Lung (tissue), 12 donors: ENCODE measurements around the gene ADAMTS2. TPM values are rescaled to one million over a fixed set of nuclear protein-coding genes. Genes with fewer than 3 reads are reported as not detected.

ENCODE experiments used
- ATAC-seq: fragments of 200-7000 bp; cut with Tn5 transposase; one replicate; pipeline ENCODE4 v1.9.1; 2020; ENCODE audit warnings: moderate number of reproducible peaks; ENCODE audit not compliant: insufficient read depth, low FRiP score
- DNase-seq, 3 donors: peaks; one replicate each; pipeline ENCODE4 v3.0.0-alpha.2; 2013 to 2017
- H3K27ac ChIP-seq, 2 donors: one replicate each; pipeline ENCODE4 v1.5.1; 2013; ENCODE audit warnings: mild to moderate bottlenecking in 2 of 2, moderate library complexity in 2 of 2, control low read depth in 1 of 2, inconsistent platforms in 1 of 2, low read depth in 1 of 2, low read length in 1 of 2
- H3K27me3 ChIP-seq, 3 donors: one replicate each; pipeline ENCODE4 v1.5.1; 2013; ENCODE audit warnings: low read length in 2 of 3; ENCODE audit not compliant: control insufficient read depth in 3 of 3, insufficient read depth in 3 of 3
- H3K36me3 ChIP-seq, 4 donors: one replicate each; pipeline ENCODE4 v1.5.1; 2013; ENCODE audit warnings: low read length in 4 of 4, mild to moderate bottlenecking in 1 of 4, moderate library complexity in 1 of 4; ENCODE audit not compliant: control insufficient read depth in 4 of 4, insufficient read depth in 4 of 4
- H3K4me1 ChIP-seq, 5 donors: one replicate each; pipeline ENCODE4 v1.5.1; 2013; ENCODE audit warnings: low read length in 5 of 5, mild to moderate bottlenecking in 2 of 5, moderate library complexity in 1 of 5; ENCODE audit not compliant: control insufficient read depth in 5 of 5, insufficient read depth in 5 of 5
- H3K4me3 ChIP-seq: one replicate; pipeline ENCODE4 v1.5.1; 2013; ENCODE audit warnings: mild to moderate bottlenecking, control low read depth, moderate library complexity
- H3K9ac ChIP-seq, 2 donors: one replicate each; pipeline ENCODE4 v1.5.1; 2013; ENCODE audit warnings: low read length in 2 of 2, control low read depth in 1 of 2; ENCODE audit not compliant: insufficient read depth in 1 of 2
- H3K9me3 ChIP-seq, 4 donors: one replicate each; pipeline ENCODE4 v1.5.1; 2013; ENCODE audit warnings: low read length in 3 of 4, mild to moderate bottlenecking in 1 of 4, moderate library complexity in 1 of 4; ENCODE audit not compliant: control insufficient read depth in 4 of 4, insufficient read depth in 3 of 4
- CTCF ChIP-seq: IDR thresholded peaks from 2 replicates; pipeline ENCODE4 v1.5.1; 2012; ENCODE audit warnings: mild to moderate bottlenecking; ENCODE audit errors: control extremely low read depth, extremely low read depth
- WGBS, 2 donors: extraction: QIAGEN DNeasy Blood & Tissue Kit; methylation state at CpG; one replicate each; pipeline ENCODE4 v1.1.7; 2013; 5-methylcytosine and 5-hydroxymethylcytosine counted together
- polyA plus RNA-seq, 2 donors: library from polyadenylated mRNA; stranded (reverse); fragments of 200-250 nt; gene quantifications; one replicate each; pipeline ENCODE4 v1.2.1, GENCODE V29; 2013
- total RNA-seq, 2 donors: library from RNA; depleted of rRNA in 1 of 2; stranded (reverse); fragments of >200 nt in 1 of 2; gene quantifications; one replicate each; pipeline ENCODE4 v1.2.1, GENCODE V29; 2014 to 2021
- donor health status: control.
- donor health status: control.
- donor health status: Bipolar disorder and iron deficiency.
- donor health status: healthy.
- donor health status: DM: yes; HTN: yes; CAD: no.

The ADAMTS2 gene
- total and polyA plus RNA-seq, 4 donors, result 9.3 to 45.5 (median 28.7) TPM

- Histone ChIP-seq H3K27me3 (peaks cover 0 to 3% (median 0%) of the 10 kb centered on the region in 3 donors), H3K4me1 (peaks cover 0 to 49% (median 23%) of the 10 kb centered on the region in 5 donors), H3K36me3 (no peaks in the 10 kb centered on the region), H3K4me3 (no peak overlapping the region), H3K27ac (peak overlapping the region in 1 of 2 donors; percentile 28), H3K9me3 (peaks cover 0 to 8% (median 0%) of the 10 kb centered on the region in 4 donors), H3K9ac (no peak overlapping the region)
- no peak for TF ChIP-seq CTCF
- 81 to 90% methylated on average over 15 to 16 of the region's 16 CpGs for WGBS, 2 donors
- DNase-seq, result no peak
- ATAC-seq, result no peak
Observed at GRCh38 chr5:179315356-179315890, 29.8 kb downstream of the ADAMTS2 start.

GRCh38 chr5:179314606-179315355, 30.5 kb downstream of the ADAMTS2 start:
- DNase-seq, result no peak
- Histone ChIP-seq H3K9me3 (peaks cover 0 to 8% (median 0%) of the 10 kb centered on the region in 4 donors), H3K4me3 (no peak overlapping the region), H3K9ac (no peak overlapping the region), H3K27me3 (peaks cover 0 to 3% (median 0%) of the 10 kb centered on the region in 3 donors), H3K36me3 (no peaks in the 10 kb centered on the region), H3K27ac (peak overlapping the region in 1 of 2 donors; percentile 28), H3K4me1 (peaks cover 0 to 45% (median 20%) of the 10 kb centered on the region in 5 donors)
- no peak for TF ChIP-seq CTCF
- WGBS, 2 donors, result 79 to 93% methylated on average over 11 to 12 of the region's 12 CpGs
- ATAC-seq, result no peak

GRCh38 chr5:179313849-179314521, 31.3 kb downstream of the ADAMTS2 start:
- TF ChIP-seq CTCF, result no peak
- Histone ChIP-seq H3K9me3 (peaks cover 0 to 8% (median 0%) of the 10 kb centered on the region in 4 donors), H3K27ac (peak overlapping the region in 1 of 2 donors; percentile 3), H3K4me3 (no peak overlapping the region), H3K36me3 (no peaks in the 10 kb centered on the region), H3K9ac (no peak overlapping the region), H3K4me1 (peaks cover 0 to 39% (median 17%) of the 10 kb centered on the region in 5 donors), H3K27me3 (peaks cover 0 to 3% (median 0%) of the 10 kb centered on the region in 3 donors)
- 65 to 80% methylated on average over 29 to 31 of the region's 31 CpGs for WGBS, 2 donors
- ATAC-seq (peak; percentile 53), DNase-seq (peak; percentile 91 to 95 (median 93))
